ENCODE measurements around the gene ATP6V0B.

ATP6V0B gene

DNA sequence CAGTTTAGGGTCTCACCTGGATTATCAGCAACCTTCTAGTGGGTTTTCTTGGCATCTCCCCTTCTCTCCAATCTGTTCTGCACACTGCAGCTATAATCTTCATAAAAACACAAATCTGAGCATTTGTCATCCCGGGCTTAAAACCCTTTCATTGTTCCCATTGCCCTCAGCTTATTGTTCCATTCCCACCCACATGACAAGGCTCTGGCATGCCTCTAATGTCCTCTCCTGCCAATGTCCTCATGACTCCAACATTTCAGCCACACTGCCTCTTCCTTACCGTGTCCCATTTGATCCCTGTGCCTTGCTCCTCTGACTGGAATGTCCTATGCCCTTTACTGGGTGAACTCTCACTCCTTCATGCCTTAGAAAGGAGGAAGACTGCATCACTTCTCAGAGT, 12.4 kb upstream of the ATP6V0B start:
- no peaks in the 10 kb centered on the region for H3K9me3 Mint-ChIP-seq
- TF ChIP-seq, protein P1, sequence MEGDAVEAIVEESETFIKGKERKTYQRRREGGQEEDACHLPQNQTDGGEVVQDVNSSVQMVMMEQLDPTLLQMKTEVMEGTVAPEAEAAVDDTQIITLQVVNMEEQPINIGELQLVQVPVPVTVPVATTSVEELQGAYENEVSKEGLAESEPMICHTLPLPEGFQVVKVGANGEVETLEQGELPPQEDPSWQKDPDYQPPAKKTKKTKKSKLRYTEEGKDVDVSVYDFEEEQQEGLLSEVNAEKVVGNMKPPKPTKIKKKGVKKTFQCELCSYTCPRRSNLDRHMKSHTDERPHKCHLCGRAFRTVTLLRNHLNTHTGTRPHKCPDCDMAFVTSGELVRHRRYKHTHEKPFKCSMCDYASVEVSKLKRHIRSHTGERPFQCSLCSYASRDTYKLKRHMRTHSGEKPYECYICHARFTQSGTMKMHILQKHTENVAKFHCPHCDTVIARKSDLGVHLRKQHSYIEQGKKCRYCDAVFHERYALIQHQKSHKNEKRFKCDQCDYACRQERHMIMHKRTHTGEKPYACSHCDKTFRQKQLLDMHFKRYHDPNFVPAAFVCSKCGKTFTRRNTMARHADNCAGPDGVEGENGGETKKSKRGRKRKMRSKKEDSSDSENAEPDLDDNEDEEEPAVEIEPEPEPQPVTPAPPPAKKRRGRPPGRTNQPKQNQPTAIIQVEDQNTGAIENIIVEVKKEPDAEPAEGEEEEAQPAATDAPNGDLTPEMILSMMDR (IDR thresholded peaks at IDR 0.05): no peak
- H3K27me3 Mint-ChIP-seq (ENCODE audit: low read depth, poor library complexity): no peaks in the 10 kb centered on the region
- H3K4me1 Mint-ChIP-seq: no peaks in the 10 kb centered on the region
- peak overlapping the region; percentile 7 for H3K27ac Mint-ChIP-seq
- no peak overlapping the region for H3K4me3 Mint-ChIP-seq
- DNase-seq: no peak
- peaks cover 16% of the 10 kb centered on the region for H3K36me3 Mint-ChIP-seq (ENCODE audit: low read depth)

DNA sequence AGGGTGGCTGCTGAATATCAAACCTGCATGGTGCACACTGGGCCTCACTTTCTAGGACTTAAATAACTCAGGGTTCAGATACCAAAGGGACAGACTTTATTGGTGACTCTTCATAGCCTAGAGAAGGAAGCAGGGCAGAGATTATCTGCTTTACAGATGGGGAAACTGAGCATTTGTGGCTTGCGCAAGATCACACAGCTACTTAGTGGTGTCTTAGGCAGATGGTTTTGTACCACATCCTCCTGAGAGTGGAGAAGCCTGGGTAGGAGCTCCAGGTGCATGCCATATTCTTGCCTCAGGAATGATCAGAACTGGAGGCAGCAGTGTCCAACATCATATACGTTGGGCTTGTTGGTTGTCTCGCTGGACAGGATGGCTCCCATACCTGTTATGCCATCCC, 11.8 kb upstream of the ATP6V0B start:
- H3K27me3 Mint-ChIP-seq (ENCODE audit: low read depth, poor library complexity): no peaks in the 10 kb centered on the region
- H3K27ac Mint-ChIP-seq: no peak overlapping the region
- TF ChIP-seq, protein P1 (IDR thresholded peaks at IDR 0.05): no peak
- peaks cover 2% of the 10 kb centered on the region for H3K9me3 Mint-ChIP-seq
- peaks cover 18% of the 10 kb centered on the region for H3K36me3 Mint-ChIP-seq (ENCODE audit: low read depth)
- no peak overlapping the region for H3K4me3 Mint-ChIP-seq
- DNase-seq: no peak
- H3K4me1 Mint-ChIP-seq: no peaks in the 10 kb centered on the region

GRCh38 chr1:43963890-43964289, 10.9 kb upstream of the ATP6V0B start:
- peaks cover 10% of the 10 kb centered on the region for H3K9me3 Mint-ChIP-seq
- H3K4me3 Mint-ChIP-seq: no peak overlapping the region
- TF ChIP-seq, protein P1 (IDR thresholded peaks at IDR 0.05): no peak
- peaks cover 21% of the 10 kb centered on the region for H3K36me3 Mint-ChIP-seq (ENCODE audit: low read depth)
- H3K4me1 Mint-ChIP-seq: no peaks in the 10 kb centered on the region
- no peaks in the 10 kb centered on the region for H3K27me3 Mint-ChIP-seq (ENCODE audit: low read depth, poor library complexity)
- H3K27ac Mint-ChIP-seq: no peak overlapping the region
- DNase-seq: no peak

GRCh38 chr1:43965316-43965715, 9.4 kb upstream of the ATP6V0B start:
- Mint-ChIP-seq H3K27ac (no peak overlapping the region), H3K36me3 (ENCODE audit: low read depth) (peaks cover 21% of the 10 kb centered on the region), H3K9me3 (peaks cover 10% of the 10 kb centered on the region), H3K4me3 (no peak overlapping the region), H3K27me3 (ENCODE audit: low read depth, poor library complexity) (no peaks in the 10 kb centered on the region), H3K4me1 (peaks cover 10% of the 10 kb centered on the region)
- DNase-seq: no peak
- TF ChIP-seq, protein P1 (IDR thresholded peaks at IDR 0.05): no peak

GRCh38 chr1:43968348-43968948, 6.3 kb upstream of the ATP6V0B start:
- Mint-ChIP-seq H3K9me3 (peaks cover 10% of the 10 kb centered on the region), H3K27me3 (ENCODE audit: low read depth, poor library complexity) (peaks cover under 1% of the 10 kb centered on the region), H3K4me1 (peaks cover 20% of the 10 kb centered on the region), H3K4me3 (no peak overlapping the region), H3K36me3 (ENCODE audit: low read depth) (peaks cover 24% of the 10 kb centered on the region), H3K27ac (no peak overlapping the region)
- TF ChIP-seq, protein P1 (IDR thresholded peaks at IDR 0.05): no peak
- peak; percentile 80 for DNase-seq

GRCh38 chr1:43969416-43969745, 5.4 kb upstream of the ATP6V0B start:
- peaks cover 10% of the 10 kb centered on the region for H3K9me3 Mint-ChIP-seq
- H3K4me3 Mint-ChIP-seq: peak overlapping the region; percentile 97
- DNase-seq: no peak
- H3K36me3 Mint-ChIP-seq (ENCODE audit: low read depth): peaks cover 24% of the 10 kb centered on the region
- TF ChIP-seq, protein P1 (IDR thresholded peaks at IDR 0.05): no peak
- H3K4me1 Mint-ChIP-seq: peaks cover 28% of the 10 kb centered on the region
- no peak overlapping the region for H3K27ac Mint-ChIP-seq
- peaks cover 4% of the 10 kb centered on the region for H3K27me3 Mint-ChIP-seq (ENCODE audit: low read depth, poor library complexity)
